Kidney epithelial cell (primary cell): ENCODE data around the gene ZNF697. TPM values are rescaled to one million over a fixed set of nuclear protein-coding genes. Genes with fewer than 3 reads are reported as not detected.

Experiments
- DNase-seq: peaks from one replicate; pipeline ENCODE4 v3.0.0-alpha.2; 2010; ENCODE audit warnings: low read depth
- H3K27me3 ChIP-seq: 2 replicates; pipeline ENCODE4 v1.6.0; 2011; ENCODE audit warnings: low read length; ENCODE audit not compliant: control insufficient read depth, insufficient read depth
- H3K36me3 ChIP-seq: 2 replicates; pipeline ENCODE4 v1.5.1; 2011; ENCODE audit warnings: low read length; ENCODE audit not compliant: control insufficient read depth, insufficient read depth
- H3K4me3 ChIP-seq: 2 replicates; pipeline ENCODE4 v1.5.1; 2011; ENCODE audit warnings: low read depth, mild to moderate bottlenecking, control low read depth, low read length
- CTCF ChIP-seq: IDR thresholded peaks from 2 replicates; pipeline ENCODE4 v1.5.1; 2011; ENCODE audit warnings: mild to moderate bottlenecking, moderate library complexity, low read length, control low read depth, inconsistent platforms; ENCODE audit not compliant: insufficient read depth, poor library complexity, severe bottlenecking
- total RNA-seq: library from RNA; depleted of rRNA; stranded (reverse); fragments of >200 nt; gene quantifications from 2 replicates; pipeline ENCODE4 v1.2.3, GENCODE V29; 2015

The ZNF697 gene
- total RNA-seq, 1 donor from 2014 or later, result 22.4 TPM

GRCh38 chr1:119686661-119687060 is 38.6 kb upstream of the ZNF697 start:
- Histone ChIP-seq H3K4me3 (no peak overlapping the region), H3K27me3 (no peaks in the 10 kb centered on the region), H3K36me3 (no peaks in the 10 kb centered on the region)
- no peak for TF ChIP-seq CTCF
- no peak for DNase-seq

GRCh38 chr1:119683893-119684292 is 35.8 kb upstream of the ZNF697 start:
- TF ChIP-seq CTCF, result no peak
- no peak for DNase-seq
- no peak overlapping the region for H3K4me3 ChIP-seq
- H3K27me3 ChIP-seq, result no peaks in the 10 kb centered on the region
- H3K36me3 ChIP-seq, result no peaks in the 10 kb centered on the region

- Histone ChIP-seq H3K36me3 (no peaks in the 10 kb centered on the region), H3K27me3 (no peaks in the 10 kb centered on the region), H3K4me3 (no peak overlapping the region)
- TF ChIP-seq CTCF, result no peak
- DNase-seq, result no peak
Observed at GRCh38 chr1:119682141-119682540, 34.1 kb upstream of the ZNF697 start.

- Histone ChIP-seq H3K4me3 (no peak overlapping the region), H3K36me3 (no peaks in the 10 kb centered on the region), H3K27me3 (no peaks in the 10 kb centered on the region)
- TF ChIP-seq CTCF, result no peak
- no peak for DNase-seq
Observed at GRCh38 chr1:119681560-119681959, 33.5 kb upstream of the ZNF697 start.

GRCh38 chr1:119680723-119681122 is 32.7 kb upstream of the ZNF697 start:
- no peak for DNase-seq
- Histone ChIP-seq H3K4me3 (no peak overlapping the region), H3K36me3 (no peaks in the 10 kb centered on the region), H3K27me3 (no peaks in the 10 kb centered on the region)
- TF ChIP-seq CTCF, result no peak

GRCh38 chr1:119680193-119680592 is 32.1 kb upstream of the ZNF697 start:
- no peak for TF ChIP-seq CTCF
- no peaks in the 10 kb centered on the region for H3K36me3 ChIP-seq
- DNase-seq, result no peak
- no peak overlapping the region for H3K4me3 ChIP-seq
- H3K27me3 ChIP-seq, result no peaks in the 10 kb centered on the region
